ENCODE results near the gene NACC2. TPM values are rescaled to one million over a fixed set of nuclear protein-coding genes. Genes with fewer than 3 reads are reported as not detected.
A peak's percentile ranks its signal among the peaks of the same experiment; 100 is the strongest.

NACC2 gene
- total and polyA plus RNA-seq, 2 donors (not counting 1 experiment from before 2014, with no cell fraction given), result 12.3 to 18.2 TPM

- Histone ChIP-seq H3K4me2 (ENCODE audit: extremely low read depth, insufficient read depth, low read length) (no peak overlapping the region), H3K36me3 (ENCODE audit: control insufficient read depth, insufficient read depth, low read length) (no peaks in the 10 kb centered on the region), H3K27ac (ENCODE audit: insufficient read depth, low read length) (no peak overlapping the region), H4K20me1 (ENCODE audit: control insufficient read depth, extremely low read depth, insufficient read depth, low read length) (no peaks in the 10 kb centered on the region), H3K4me1 (ENCODE audit: control insufficient read depth, extremely low read depth, insufficient read depth, low read length) (no peaks in the 10 kb centered on the region), H2AFZ (ENCODE audit: low read length) (no peak overlapping the region), H3K4me3 (replicated peaks in 1 of 4; ENCODE audit: control extremely low read depth in 1 of 4, insufficient read depth in 1 of 4, low read depth in 3 of 4, low read length in 4 of 4) (no peak overlapping the region), H3K9ac (ENCODE audit: insufficient read depth, low read length) (no peak overlapping the region), H3K79me2 (ENCODE audit: control insufficient read depth, insufficient read depth, low read length) (peaks cover 4% of the 10 kb centered on the region), H3K9me3 (ENCODE audit: control insufficient read depth, insufficient read depth, low read depth, low read length) (no peaks in the 10 kb centered on the region), H3K27me3 (ENCODE audit: control insufficient read depth, insufficient read depth, low read length) (no peaks in the 10 kb centered on the region)
- no peak for TF ChIP-seq EZH2 (IDR thresholded peaks at IDR 0.05; ENCODE audit: low read length, missing control alignments)
- TF ChIP-seq CTCF (conservative IDR thresholded peaks at IDR 0.05 in 1 of 2, IDR thresholded peaks at IDR 0.05 in 1 of 2; ENCODE audit: low read depth in 1 of 2, low read length in 2 of 2), result no peak
- peak in 1 of 2 donors; percentile 27 for DNase-seq (ENCODE audit: low read depth in 2 of 2)
These were observed 63.1 kb downstream of the NACC2 start for GRCh38 chr9:136031741-136032730.

DNA sequence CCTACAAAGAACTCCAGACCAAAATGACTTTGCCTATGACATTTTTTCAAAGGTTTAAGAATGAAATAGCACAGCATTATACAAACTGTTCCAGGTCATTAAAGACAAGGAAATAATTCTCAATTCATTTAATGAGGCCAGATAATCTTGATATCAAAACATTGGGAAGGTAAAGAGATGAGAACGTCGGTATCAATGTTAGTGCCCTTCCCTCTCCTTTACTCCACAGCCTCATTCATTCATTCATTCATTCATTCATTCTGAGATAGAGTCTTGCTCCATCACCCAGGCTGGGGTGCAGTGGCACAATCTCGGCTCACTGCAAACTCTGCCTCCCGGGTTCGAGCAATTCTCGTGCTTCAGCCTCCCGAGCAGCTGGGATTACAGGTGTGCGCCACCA, 64.0 kb downstream of the NACC2 start:
- H3K4me3 ChIP-seq (replicated peaks in 1 of 4; ENCODE audit: control extremely low read depth in 1 of 4, insufficient read depth in 1 of 4, low read depth in 3 of 4, low read length in 4 of 4), result no peak overlapping the region
- H4K20me1 ChIP-seq (ENCODE audit: control insufficient read depth, extremely low read depth, insufficient read depth, low read length), result no peaks in the 10 kb centered on the region
- no peak overlapping the region for H3K9ac ChIP-seq (ENCODE audit: insufficient read depth, low read length)
- peaks cover 4% of the 10 kb centered on the region for H3K79me2 ChIP-seq (ENCODE audit: control insufficient read depth, insufficient read depth, low read length)
- no peak overlapping the region for H3K4me2 ChIP-seq (ENCODE audit: extremely low read depth, insufficient read depth, low read length)
- H3K27ac ChIP-seq (ENCODE audit: insufficient read depth, low read length), result no peak overlapping the region
- H2AFZ ChIP-seq (ENCODE audit: low read length), result no peak overlapping the region
- TF ChIP-seq EZH2 (IDR thresholded peaks at IDR 0.05; ENCODE audit: low read length, missing control alignments), result no peak
- TF ChIP-seq CTCF (conservative IDR thresholded peaks at IDR 0.05 in 1 of 2, IDR thresholded peaks at IDR 0.05 in 1 of 2; ENCODE audit: low read depth in 1 of 2, low read length in 2 of 2), result no peak
- no peaks in the 10 kb centered on the region for H3K4me1 ChIP-seq (ENCODE audit: control insufficient read depth, extremely low read depth, insufficient read depth, low read length)
- H3K27me3 ChIP-seq (ENCODE audit: control insufficient read depth, insufficient read depth, low read length), result no peaks in the 10 kb centered on the region
- H3K9me3 ChIP-seq (ENCODE audit: control insufficient read depth, insufficient read depth, low read depth, low read length), result no peaks in the 10 kb centered on the region
- DNase-seq (ENCODE audit: low read depth in 2 of 2), result no peak
- H3K36me3 ChIP-seq (ENCODE audit: control insufficient read depth, insufficient read depth, low read length), result no peaks in the 10 kb centered on the region

DNA sequence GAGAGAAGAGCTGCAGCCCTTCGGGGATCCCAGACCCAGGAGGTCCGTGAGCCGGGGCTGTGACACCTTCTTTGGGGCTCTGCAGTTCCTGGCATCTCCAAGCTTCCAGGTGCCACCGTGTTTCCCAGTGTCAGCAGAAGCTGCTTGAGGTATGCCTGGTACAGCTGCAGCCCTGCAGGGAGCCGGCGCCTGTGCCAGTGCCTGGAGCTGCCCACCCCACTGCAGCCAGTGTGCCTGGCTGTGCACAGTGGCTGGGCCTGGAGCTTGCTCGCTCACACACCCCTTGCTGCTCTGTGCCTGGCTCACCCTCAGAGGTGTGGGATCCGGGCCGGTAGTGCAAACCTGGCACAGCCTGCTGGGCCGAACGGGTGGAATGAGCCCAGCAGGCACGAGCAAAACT, 65.5 kb downstream of the NACC2 start:
- H3K9me3 ChIP-seq (ENCODE audit: control insufficient read depth, insufficient read depth, low read depth, low read length), result no peaks in the 10 kb centered on the region
- H3K27ac ChIP-seq (ENCODE audit: insufficient read depth, low read length), result no peak overlapping the region
- H3K79me2 ChIP-seq (ENCODE audit: control insufficient read depth, insufficient read depth, low read length), result no peaks in the 10 kb centered on the region
- TF ChIP-seq CTCF (conservative IDR thresholded peaks at IDR 0.05 in 1 of 2, IDR thresholded peaks at IDR 0.05 in 1 of 2; ENCODE audit: low read depth in 1 of 2, low read length in 2 of 2) (no peak), EZH2 (IDR thresholded peaks at IDR 0.05; ENCODE audit: low read length, missing control alignments) (no peak)
- no peaks in the 10 kb centered on the region for H3K36me3 ChIP-seq (ENCODE audit: control insufficient read depth, insufficient read depth, low read length)
- H3K4me3 ChIP-seq (replicated peaks in 1 of 4; ENCODE audit: control extremely low read depth in 1 of 4, insufficient read depth in 1 of 4, low read depth in 3 of 4, low read length in 4 of 4), result no peak overlapping the region
- no peaks in the 10 kb centered on the region for H3K27me3 ChIP-seq (ENCODE audit: control insufficient read depth, insufficient read depth, low read length)
- no peak overlapping the region for H3K9ac ChIP-seq (ENCODE audit: insufficient read depth, low read length)
- H3K4me1 ChIP-seq (ENCODE audit: control insufficient read depth, extremely low read depth, insufficient read depth, low read length), result no peaks in the 10 kb centered on the region
- H3K4me2 ChIP-seq (ENCODE audit: extremely low read depth, insufficient read depth, low read length), result no peak overlapping the region
- no peak overlapping the region for H2AFZ ChIP-seq (ENCODE audit: low read length)
- DNase-seq (ENCODE audit: low read depth in 2 of 2), result no peak
- H4K20me1 ChIP-seq (ENCODE audit: control insufficient read depth, extremely low read depth, insufficient read depth, low read length), result no peaks in the 10 kb centered on the region

Measured in fibroblast of lung (primary cell).